Caco-2 (cell line): Measurements from ENCODE around the gene SYT1. TPM values are rescaled to one million over a fixed set of nuclear protein-coding genes. Genes with fewer than 3 reads are reported as not detected.

Source experiments
- BruUV-seq: library from RNA; stranded (reverse); fragments of 400-500 nt; replicated peaks from 2 replicates; lab custom pipeline; 2021; lab: Mats Ljungman, UMichigan
- CTCF ChIA-PET: fragments of 300-600 bp; sonication (Branson Sonifier 250); formaldehyde crosslinking; loops from one replicate; lab custom pipeline; 2022; ENCODE audit warnings: antibody characterized with exemption; lab: Charles Lee
- POLR2A ChIA-PET: fragments of 300-600 bp; sonication (Branson Sonifier 250); formaldehyde crosslinking; loops from one replicate; lab custom pipeline; 2022; ENCODE audit warnings: antibody characterized with exemption; lab: Charles Lee
- DNase-seq, 2 experiments: peaks; one replicate each; pipeline versions ENCODE4 v3.0.0 to v3.0.0-alpha.2; 2020 to 2022
- H3K27me3 ChIP-seq: replicated peaks from 2 replicates; pipeline ENCODE4 v1.6.0; 2011; ENCODE audit warnings: low read length; ENCODE audit not compliant: control insufficient read depth, insufficient read depth
- H3K36me3 ChIP-seq: 2 replicates; pipeline ENCODE4 v1.5.1; 2011; ENCODE audit warnings: low read length; ENCODE audit not compliant: control insufficient read depth, insufficient read depth
- H3K4me1 ChIP-seq: fragments of 250-450 bp; sonication (Bioruptor Pico); 2 replicates; pipeline ENCODE4 v1.5.1; 2020; ENCODE audit warnings: mild to moderate bottlenecking
- H3K4me3 ChIP-seq: 2 replicates; pipeline ENCODE4 v1.5.1; 2011; ENCODE audit warnings: low read depth, mild to moderate bottlenecking, control low read depth, low read length
- H3K9me3 ChIP-seq: fragments of 250-450 bp; sonication (Bioruptor Pico); 2 replicates; pipeline ENCODE4 v1.5.1; 2020; ENCODE audit warnings: mild to moderate bottlenecking, moderate library complexity
- H3K27ac Mint-ChIP-seq: one replicate; pipeline ENCODE4 v1.8.0; 2022; ENCODE audit warnings: mixed read lengths; ENCODE audit not compliant: unreplicated experiment
- H3K27me3 Mint-ChIP-seq: one replicate; pipeline ENCODE4 v1.8.0; 2022; ENCODE audit warnings: mixed read lengths; ENCODE audit not compliant: insufficient read depth, unreplicated experiment
- H3K36me3 Mint-ChIP-seq: one replicate; pipeline ENCODE4 v1.8.0; 2022; ENCODE audit warnings: mild to moderate bottlenecking, mixed read lengths; ENCODE audit not compliant: insufficient read depth, unreplicated experiment
- H3K4me1 Mint-ChIP-seq: one replicate; pipeline ENCODE4 v1.8.0; 2022; ENCODE audit warnings: low read depth, mixed read lengths; ENCODE audit not compliant: unreplicated experiment
- H3K4me3 Mint-ChIP-seq: one replicate; pipeline ENCODE4 v1.8.0; 2022; ENCODE audit warnings: mild to moderate bottlenecking, moderate library complexity, mixed read lengths; ENCODE audit not compliant: unreplicated experiment
- H3K9me3 Mint-ChIP-seq: one replicate; pipeline ENCODE4 v1.8.0; 2022; ENCODE audit warnings: mixed read lengths; ENCODE audit not compliant: unreplicated experiment
- CTCF ChIP-seq, 2 experiments: fragments of 200-600 bp in 1 of 2; IDR thresholded peaks; 1 replicate in 1 of 2; 2 replicates in 1 of 2; pipeline versions ENCODE4 v1.5.1 to v1.8.0; 2011 to 2022; ENCODE audit warnings: antibody characterized with exemption in 1 of 2, control low read depth in 1 of 2, inconsistent platforms in 1 of 2, low read depth in 1 of 2, low read length in 1 of 2, mild to moderate bottlenecking in 1 of 2, moderate library complexity in 1 of 2; ENCODE audit not compliant: insufficient read depth in 1 of 2, severe bottlenecking in 1 of 2, unreplicated experiment in 1 of 2
- intact Hi-C: fragments of 100-400 bp; cut with micrococcal nuclease; formaldehyde crosslinking; loops from one replicate; pipeline ENCODE4 v1.10.0; 2022; ENCODE audit not compliant: unreplicated experiment
- total RNA-seq: library from RNA; stranded (reverse); gene quantifications from 2 replicates; pipeline ENCODE4 v1.2.3, GENCODE V29; 2022

SYT1 gene
- total RNA-seq, 1 experiment from 2014 or later = 0.39 TPM

DNA sequence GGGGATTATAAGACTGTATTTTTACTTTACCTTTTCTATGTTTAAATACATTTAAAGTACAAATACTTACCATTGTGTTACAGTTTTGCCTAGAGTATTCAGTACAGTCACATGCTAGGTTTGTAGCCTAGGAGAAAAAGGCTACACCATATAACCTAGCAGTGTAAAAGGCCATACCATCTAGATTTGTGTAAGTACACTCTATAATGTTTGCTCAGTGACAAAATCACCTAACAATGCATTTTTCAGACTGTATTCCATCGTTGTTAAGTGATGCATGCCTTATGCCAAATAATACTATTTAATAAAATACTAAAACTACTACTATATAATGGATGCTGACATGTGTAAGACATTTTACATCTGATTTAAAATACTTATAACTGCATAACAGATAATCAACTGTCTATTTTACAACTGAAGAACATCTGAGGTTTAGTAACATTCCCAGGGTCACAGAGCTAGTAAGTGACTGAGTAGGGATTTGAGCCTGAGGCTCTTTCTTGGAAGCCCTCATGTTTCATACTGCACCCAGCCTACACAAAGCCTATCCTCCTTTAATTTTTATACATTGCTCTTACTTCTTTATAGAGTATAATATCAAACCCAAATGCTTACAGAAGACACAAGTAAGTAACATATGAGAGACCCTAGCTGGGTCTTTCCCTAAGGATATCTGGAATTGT, 296.8 kb downstream of the SYT1 start:
- DNase-seq = no peak
- no peaks in the 10 kb centered on the region for H3K9me3 Mint-ChIP-seq
- no peak overlapping the region for H3K4me3 Mint-ChIP-seq
- no peaks in the 10 kb centered on the region for H3K4me1 Mint-ChIP-seq
- intact Hi-C loops = no loop called here
- no peaks in the 10 kb centered on the region for H3K27me3 ChIP-seq
- no peak for TF ChIP-seq CTCF (IDR thresholded peaks at IDR 0.05; ENCODE audit: insufficient read depth in 1 of 2, low read depth in 1 of 2, low read length in 1 of 2, severe bottlenecking in 1 of 2, unreplicated experiment in 1 of 2)
- POLR2A ChIA-PET = no interaction called here
- H3K9me3 ChIP-seq = no peaks in the 10 kb centered on the region
- no peaks in the 10 kb centered on the region for H3K36me3 ChIP-seq
- H3K27me3 Mint-ChIP-seq = no peaks in the 10 kb centered on the region
- no peak overlapping the region for H3K27ac Mint-ChIP-seq
- no peaks in the 10 kb centered on the region for H3K36me3 Mint-ChIP-seq
- BruUV-seq = no TSS peak
- no peaks in the 10 kb centered on the region for H3K4me1 ChIP-seq
- CTCF ChIA-PET = no interaction called here
- no peak overlapping the region for H3K4me3 ChIP-seq

DNA sequence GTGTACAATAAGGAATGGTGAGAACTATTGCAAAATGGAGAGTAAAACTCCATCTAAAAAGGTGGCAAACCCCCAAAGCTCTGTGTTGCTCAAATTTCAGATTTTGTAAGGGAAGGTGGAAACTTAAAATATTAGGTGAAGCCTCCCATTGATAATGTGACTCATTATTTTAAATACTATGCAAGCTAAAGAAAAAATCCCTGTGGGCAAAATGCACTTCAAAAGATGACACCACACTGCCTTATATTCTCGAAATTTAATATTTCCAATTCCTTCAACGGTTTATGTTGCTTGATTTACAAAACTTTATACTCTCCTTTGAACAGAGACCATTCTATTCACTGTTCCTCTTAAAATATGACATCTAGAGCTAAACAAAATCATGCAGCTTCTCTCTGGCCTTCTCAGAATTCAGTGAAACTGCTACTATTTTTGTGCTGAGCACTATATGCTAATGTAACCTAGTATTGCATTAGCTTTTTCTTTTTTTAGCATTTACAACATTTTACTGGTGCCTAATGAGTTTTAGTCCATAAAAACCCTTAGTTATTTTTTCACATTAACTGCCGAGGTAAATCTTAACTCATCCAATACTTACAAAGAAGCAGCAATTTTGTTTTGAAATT, 297.7 kb downstream of the SYT1 start:
- Histone ChIP-seq H3K4me1 (no peaks in the 10 kb centered on the region), H3K36me3 (no peaks in the 10 kb centered on the region), H3K4me3 (no peak overlapping the region), H3K9me3 (no peaks in the 10 kb centered on the region), H3K27me3 (no peaks in the 10 kb centered on the region)
- Mint-ChIP-seq H3K36me3 (no peaks in the 10 kb centered on the region), H3K9me3 (no peaks in the 10 kb centered on the region), H3K27me3 (no peaks in the 10 kb centered on the region), H3K4me1 (no peaks in the 10 kb centered on the region), H3K4me3 (no peak overlapping the region), H3K27ac (no peak overlapping the region)
- ChIA-PET CTCF (no interaction called here), POLR2A (no interaction called here)
- no peak for TF ChIP-seq CTCF (IDR thresholded peaks at IDR 0.05; ENCODE audit: insufficient read depth in 1 of 2, low read depth in 1 of 2, low read length in 1 of 2, severe bottlenecking in 1 of 2, unreplicated experiment in 1 of 2)
- intact Hi-C loops = no loop called here
- no TSS peak for BruUV-seq
- DNase-seq = no peak

GRCh38 chr12:79162948-79163347, 298.4 kb downstream of the SYT1 start:
- Mint-ChIP-seq H3K9me3 (no peaks in the 10 kb centered on the region), H3K4me1 (no peaks in the 10 kb centered on the region), H3K4me3 (no peak overlapping the region), H3K27ac (no peak overlapping the region), H3K27me3 (no peaks in the 10 kb centered on the region), H3K36me3 (no peaks in the 10 kb centered on the region)
- no peaks in the 10 kb centered on the region for H3K36me3 ChIP-seq
- peak in 1 of 2 experiments; percentile 2 for DNase-seq
- no peaks in the 10 kb centered on the region for H3K27me3 ChIP-seq
- intact Hi-C loops = no loop called here
- no peaks in the 10 kb centered on the region for H3K9me3 ChIP-seq
- ChIA-PET CTCF (no interaction called here), POLR2A (no interaction called here)
- BruUV-seq = no TSS peak
- H3K4me1 ChIP-seq = no peaks in the 10 kb centered on the region
- no peak for TF ChIP-seq CTCF (IDR thresholded peaks at IDR 0.05; ENCODE audit: insufficient read depth in 1 of 2, low read depth in 1 of 2, low read length in 1 of 2, severe bottlenecking in 1 of 2, unreplicated experiment in 1 of 2)
- H3K4me3 ChIP-seq = no peak overlapping the region
